Measurements from ENCODE around the gene EGLN1. TPM values are rescaled to one million over a fixed set of nuclear protein-coding genes. Genes with fewer than 3 reads are reported as not detected.
A peak's percentile ranks its signal among the peaks of the same experiment; 100 is the strongest.

The EGLN1 gene
- total and polyA plus RNA-seq, 2 of the 8 experiments (the other 6 are each of a cell fraction or from before 2014, with no cell fraction given), result 4.0 to 6.4 TPM

- Histone ChIP-seq H3K4ac (replicated peaks; ENCODE audit: insufficient read length, low read depth, low read length) (no peak overlapping the region), H2BK12ac (ENCODE audit: low read depth, low read length) (no peak overlapping the region), H3K9ac (replicated peaks in 1 of 4; ENCODE audit: extremely low read depth in 1 of 4, low read depth in 3 of 4, low read length in 3 of 4) (no peak overlapping the region), H3K4me1 (replicated peaks in 1 of 4; ENCODE audit: control insufficient read depth in 3 of 4, insufficient read depth in 4 of 4, low read length in 3 of 4) (peaks cover 6 to 19% (median 8%) of the 10 kb centered on the region in 4 experiments), H3K36me3 (ENCODE audit: control insufficient read depth in 2 of 4, insufficient read depth in 4 of 4, low read length in 3 of 4) (0 out of 8 replicates have a peak, but pooled peaks cover 0 to 3% (median 0%) of the 10 kb centered on the region in 4 experiments), H2BK120ac (replicated peaks; ENCODE audit: low read depth, low read length) (no peak overlapping the region), H4K91ac (replicated peaks; ENCODE audit: insufficient read length, low read length) (no peak overlapping the region), H3K4me2 (ENCODE audit: insufficient read depth in 1 of 2, low read depth in 2 of 2, low read length in 2 of 2) (peak overlapping the region; percentile 56 to 93; a peak in 3 of 4 replicates), H3K14ac (ENCODE audit: insufficient read length) (no peak overlapping the region), H3K79me1 (ENCODE audit: low read depth, low read length) (peaks cover 8% of the 10 kb centered on the region; the same call in 1 of the 2 replicates), H4K8ac (ENCODE audit: extremely low read depth, insufficient read depth, low read length) (no peak overlapping the region), H3K4me3 (ENCODE audit: extremely low read depth in 1 of 4, insufficient read depth in 2 of 4, low read depth in 3 of 4, low read length in 4 of 4) (peak overlapping the region in 2 of 4 experiments; percentile 6 to 56; a peak in 3 of 8 replicates), H3K18ac (ENCODE audit: extremely low read depth, low read length) (no peak overlapping the region), H3K23ac (ENCODE audit: insufficient read length) (no peak overlapping the region), H2AK5ac (ENCODE audit: low read depth, low read length) (no peak overlapping the region), H3K27me3 (replicated peaks in 1 of 4; ENCODE audit: control insufficient read depth in 3 of 4, extremely low read depth in 1 of 4, insufficient read depth in 3 of 4, low read length in 3 of 4) (no peaks in the 10 kb centered on the region), H2BK20ac (ENCODE audit: low read length) (no peak overlapping the region), H3K23me2 (ENCODE audit: low read depth, low read length) (peaks cover 20% of the 10 kb centered on the region), H2BK5ac (ENCODE audit: low read depth, low read length) (no peak overlapping the region), H3K9me3 (ENCODE audit: insufficient read depth in 2 of 2, low read depth in 1 of 2, low read length in 1 of 2) (no peaks in the 10 kb centered on the region), H2BK15ac (ENCODE audit: low read length) (no peak overlapping the region), H4K20me1 (replicated peaks in 1 of 2; ENCODE audit: control insufficient read depth in 1 of 2, insufficient read depth in 2 of 2, low read length in 2 of 2) (peaks cover 5% of the 10 kb centered on the region in 2 experiments), H3K56ac (replicated peaks; ENCODE audit: insufficient read length, low read depth, low read length) (no peak overlapping the region), H2AFZ (ENCODE audit: low read length) (no peak overlapping the region), H4K5ac (ENCODE audit: insufficient read length, low read depth, low read length) (no peak overlapping the region), H3K27ac (ENCODE audit: low read depth, low read length) (no peak overlapping the region), H3K79me2 (ENCODE audit: control insufficient read depth in 1 of 2, insufficient read depth in 2 of 2, low read length in 2 of 2) (peaks cover 13 to 58% of the 10 kb centered on the region in 2 experiments)
- ChIA-PET POLR2A (ENCODE audit: partially characterized antibody) (no interaction called here), CTCF (ENCODE audit: partially characterized antibody) (interaction anchor here (1.2 kb wide), 1 partner anchor 18 kb away, joined by 4 read pairs; no protein-coding TSS in a partner anchor)
- 96% methylated on average over 6 of the region's 6 CpGs; no CpG with 5 or more reads in 1 of the 2 experiments for WGBS, 2 experiments (ENCODE audit: extremely low coverage in 1 of 2, insufficient coverage in 1 of 2, insufficient read length in 1 of 2, insufficient replicate concordance in 2 of 2, low coverage in 1 of 2, low lambda C conversion rate in 2 of 2, missing lambda C conversion rate in 1 of 2)
- DNase-seq (ENCODE audit: low read depth in 1 of 2, low spot score in 2 of 2), result no peak
- no peak for FAIRE-seq
- no peak for TF ChIP-seq EP300 (IDR thresholded peaks at IDR 0.05; ENCODE audit: borderline replicate concordance in 1 of 2, low read depth in 2 of 2, low read length in 2 of 2)
- no peak for TF ChIP-seq PHF8 (conservative IDR thresholded peaks at IDR 0.05; ENCODE audit: low read depth, low read length)
- no peak for TF ChIP-seq TCF12 (IDR thresholded peaks at IDR 0.05; ENCODE audit: low read depth, low read length)
- TF ChIP-seq, protein P1, sequence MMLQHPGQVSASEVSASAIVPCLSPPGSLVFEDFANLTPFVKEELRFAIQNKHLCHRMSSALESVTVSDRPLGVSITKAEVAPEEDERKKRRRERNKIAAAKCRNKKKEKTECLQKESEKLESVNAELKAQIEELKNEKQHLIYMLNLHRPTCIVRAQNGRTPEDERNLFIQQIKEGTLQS (IDR thresholded peaks at IDR 0.05; ENCODE audit: insufficient read depth, low read depth, low read length), result no peak
- no peak for TF ChIP-seq ZNF274 (IDR thresholded peaks at IDR 0.05; ENCODE audit: borderline replicate concordance, extremely low read depth, low read length)
- no peak for TF ChIP-seq RAD21 (IDR thresholded peaks at IDR 0.05 in 1 of 2, conservative IDR thresholded peaks at IDR 0.05 in 1 of 2; ENCODE audit: low read depth in 2 of 2, low read length in 2 of 2)
- TF ChIP-seq POU5F1 (IDR thresholded peaks at IDR 0.05; ENCODE audit: low read depth, low read length), result no peak
- TF ChIP-seq SAP30 (IDR thresholded peaks at IDR 0.05; ENCODE audit: insufficient read depth, insufficient replicate concordance, low read length), result no peak
- TF ChIP-seq JUN (IDR thresholded peaks at IDR 0.05; ENCODE audit: low read depth, low read length), result no peak
- no peak for TF ChIP-seq SIRT6 (IDR thresholded peaks at IDR 0.05; ENCODE audit: low read length)
- TF ChIP-seq SIN3A (conservative IDR thresholded peaks at IDR 0.05 in 1 of 2, IDR thresholded peaks at IDR 0.05 in 1 of 2; ENCODE audit: low read depth in 1 of 2, low read length in 2 of 2), result no peak
- TF ChIP-seq HDAC2 (IDR thresholded peaks at IDR 0.05; ENCODE audit: borderline replicate concordance in 1 of 2, low read depth in 2 of 2, low read length in 2 of 2), result no peak
These were observed 87.1 kb downstream of the EGLN1 start for GRCh38 chr1:231334952-231335351.

Measured in H1 (cell line).